Measurements from ENCODE around the gene UTP14C. TPM values are rescaled to one million over a fixed set of nuclear protein-coding genes. Genes with fewer than 3 reads are reported as not detected.

UTP14C gene
- total and polyA plus RNA-seq, 2 of the 13 experiments (the other 11 are each of a cell fraction or from before 2014, with no cell fraction given): 8.8 to 12.2 TPM

DNA sequence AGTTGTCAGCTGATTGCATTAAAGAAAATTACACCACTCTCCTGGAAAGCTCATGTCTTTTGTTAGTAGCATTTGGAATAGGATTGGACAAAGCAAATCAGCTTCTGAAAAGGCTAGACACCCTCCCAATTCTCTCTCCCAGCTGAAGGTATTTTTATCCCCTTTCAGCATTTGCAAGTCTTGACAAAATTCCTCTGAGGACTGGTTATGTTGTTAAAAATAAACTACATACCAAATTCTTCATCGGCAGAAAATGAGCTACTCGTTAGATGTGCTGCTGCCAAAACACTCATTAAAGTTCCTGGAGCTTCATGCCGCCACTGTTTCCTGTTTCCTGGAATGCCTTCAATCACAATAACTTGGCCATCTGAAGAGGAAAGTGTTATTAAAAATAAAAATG, 37.1 kb downstream of the UTP14C start:
- 41% methylated on average over 3 of the region's 3 CpGs for WGBS (ENCODE audit: low lambda C conversion rate)
- intact Hi-C loops (cut with micrococcal nuclease; ENCODE audit: unreplicated experiment) (no loop called here), in situ Hi-C loops (cut with HindIII; ENCODE audit: extremely low pct_ligation_motif_present, low pct_unique_long_range_greater_than_20kb) (no loop called here)
- ChIA-PET POLR2A (no interaction called here), CTCF (ENCODE audit: low intra/inter-chr PET ratio, low total read pairs) (no interaction called here)
- Histone ChIP-seq H3K4me3 (replicated peaks in 1 of 3; ENCODE audit: insufficient read depth in 1 of 3, low read depth in 2 of 3, low read length in 3 of 3) (no peak overlapping the region), H3K27me3 (ENCODE audit: control insufficient read depth in 1 of 2, insufficient read depth in 2 of 2, low read length in 2 of 2) (0 out of 5 replicates have a peak, but pooled peaks cover 0 to 2% of the 10 kb centered on the region in 2 experiments), H3K4me2 (ENCODE audit: low read depth, low read length) (0 out of 2 replicates have a peak overlapping the region, but pooled peaks have one; percentile 32), H3K27ac (ENCODE audit: extremely low read length, insufficient read depth, low read length) (no peak overlapping the region), H3K9ac (ENCODE audit: insufficient read depth, low read depth, low read length) (no peak overlapping the region), H3K9me3 (ENCODE audit: low read length) (peaks cover 16% of the 10 kb centered on the region), H3K79me2 (ENCODE audit: insufficient read depth, low read length) (no peaks in the 10 kb centered on the region), H4K20me1 (ENCODE audit: insufficient read depth, low read length) (no peaks in the 10 kb centered on the region), H2AFZ (ENCODE audit: low read length) (no peak overlapping the region), H3K36me3 (replicated peaks in 1 of 2; ENCODE audit: control insufficient read depth in 1 of 2, insufficient read depth in 2 of 2, low read length in 2 of 2) (no peaks in the 10 kb centered on the region), H3K4me1 (ENCODE audit: insufficient read depth, low read length) (no peaks in the 10 kb centered on the region)
- FAIRE-seq: no peak
- DNase-seq (ENCODE audit: low spot score): no peak
- TF ChIP-seq ZNF660 (CRISPR knock-in tag; IDR thresholded peaks at IDR 0.05; ENCODE audit: borderline replicate concordance, low read depth) (no peak), PHF20 (CRISPR knock-in tag; IDR thresholded peaks at IDR 0.05) (no peak), ZNF446 (CRISPR knock-in tag; IDR thresholded peaks at IDR 0.05) (no peak), HNRNPK (IDR thresholded peaks at IDR 0.05; ENCODE audit: low read depth, low read length, poor library complexity, severe bottlenecking) (no peak), NR2F2 (IDR thresholded peaks at IDR 0.05; ENCODE audit: borderline replicate concordance, low read depth) (no peak), NCOR1 (IDR thresholded peaks at IDR 0.05; ENCODE audit: borderline replicate concordance, low read length) (no peak), POGZ (CRISPR knock-in tag; IDR thresholded peaks at IDR 0.05) (no peak), ZNF10 (CRISPR knock-in tag; IDR thresholded peaks at IDR 0.05; ENCODE audit: borderline replicate concordance, low read depth) (no peak), AKAP8 (CRISPR knock-in tag; IDR thresholded peaks at IDR 0.05) (no peak)
- TF ChIP-seq, protein P1, sequence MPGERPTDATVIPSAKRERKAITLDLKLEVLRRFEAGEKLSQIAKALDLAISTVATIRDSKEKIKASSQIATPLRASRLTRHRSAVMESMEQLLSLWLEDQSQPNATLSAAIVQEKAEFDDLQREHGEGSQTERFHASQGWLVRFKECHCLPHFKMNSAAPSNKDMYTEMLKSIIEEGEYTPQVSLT (CRISPR knock-in tag; IDR thresholded peaks at IDR 0.05; ENCODE audit: borderline replicate concordance, low read depth): no peak
- TF ChIP-seq, protein P2, sequence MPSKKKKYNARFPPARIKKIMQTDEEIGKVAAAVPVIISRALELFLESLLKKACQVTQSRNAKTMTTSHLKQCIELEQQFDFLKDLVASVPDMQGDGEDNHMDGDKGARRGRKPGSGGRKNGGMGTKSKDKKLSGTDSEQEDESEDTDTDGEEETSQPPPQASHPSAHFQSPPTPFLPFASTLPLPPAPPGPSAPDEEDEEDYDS (CRISPR knock-in tag; IDR thresholded peaks at IDR 0.05): no peak
- ATAC-seq: no peak
- BruUV-seq (replicated peaks): no TSS peak
